SU-DHL-6 (cell line): Measurements from ENCODE around the gene GEMIN5.

Experiments used
- CTCF ChIP-seq: fragments of 200-600 bp; sonication (generic); IDR thresholded peaks from one replicate; pipeline ENCODE4 v1.5.1; 2017; ENCODE audit warnings: antibody characterized with exemption, mild to moderate bottlenecking, low read length, moderate library complexity; ENCODE audit not compliant: insufficient read depth, poor library complexity, severe bottlenecking
- EZH2phosphoT487 ChIP-seq: fragments of 200-600 bp; sonication (generic), shearing (Covaris generic); conservative IDR thresholded peaks from 2 replicates; pipeline ENCODE4 v1.6.1; 2018; ENCODE audit warnings: mild to moderate bottlenecking, antibody characterized with exemption, low read length, moderate library complexity, mixed read lengths

GRCh38 chr5:154896562-154897165, 41.3 kb downstream of the GEMIN5 start:
- TF ChIP-seq CTCF (no peak), EZH2phosphoT487 (no peak)
